Stimulated activated CD4-positive, alpha-beta T cell treated with anti-CD3 and anti-CD28 coated beads, TNF-alpha, amount 100 ng/mL, for 24 hours (primary cell): ENCODE measurements around the gene F10.
"Not testable (repeated sequence)": the region's sequence is repeated elsewhere in the genome, so short reads cannot be mapped to it uniquely, and the experiment has no call there.

ENCODE experiments used
- DNase-seq, 3 experiments: peaks; one replicate each; pipeline ENCODE4 v3.0.0-alpha.2; 2020; ENCODE audit warnings: low read depth in 3 of 3

The F10 gene

GRCh38 chr13:113122550-113123225, at the start of gene F10:
Gene F10 (plus strand): TSS chr13:113122799. CDS start chr13:113122856, 57 bp downstream.
- no peak for DNase-seq

GRCh38 chr13:113073942-113074341, 48.7 kb upstream of the F10 start:
- DNase-seq: no peak

- no peak for DNase-seq
Measured at GRCh38 chr13:113074401-113074800, 48.2 kb upstream of the F10 start.

GRCh38 chr13:113074876-113075275, 47.7 kb upstream of the F10 start:
- no peak for DNase-seq

GRCh38 chr13:113075711-113076110, 46.9 kb upstream of the F10 start:
- DNase-seq: no peak

GRCh38 chr13:113076681-113077401, 45.8 kb upstream of the F10 start:
- DNase-seq: no peak

GRCh38 chr13:113077566-113077952, 45.0 kb upstream of the F10 start:
- no peak for DNase-seq

- DNase-seq: no peak
Measured at GRCh38 chr13:113077953-113078901, 44.4 kb upstream of the F10 start.

- no peak for DNase-seq
Measured at GRCh38 chr13:113078902-113079780, 43.5 kb upstream of the F10 start.

GRCh38 chr13:113079781-113080080, 42.9 kb upstream of the F10 start:
- not testable (repeated sequence) for DNase-seq

- DNase-seq: no peak
Measured at GRCh38 chr13:113080361-113080831, 42.2 kb upstream of the F10 start.

GRCh38 chr13:113080901-113081521, 41.6 kb upstream of the F10 start:
- DNase-seq: no peak

GRCh38 chr13:113082198-113083021, 40.2 kb upstream of the F10 start:
- DNase-seq: no peak

- DNase-seq: no peak
Measured at GRCh38 chr13:113083022-113083373, 39.6 kb upstream of the F10 start.

- no peak for DNase-seq
Measured at GRCh38 chr13:113083402-113084061, 39.1 kb upstream of the F10 start.

GRCh38 chr13:113084094-113084942, 38.3 kb upstream of the F10 start:
- DNase-seq: no peak

GRCh38 chr13:113084943-113085540, 37.6 kb upstream of the F10 start:
- no peak for DNase-seq
